Measurements from ENCODE around the gene PPARA. TPM values are rescaled to one million over a fixed set of nuclear protein-coding genes. Genes with fewer than 3 reads are reported as not detected.

PPARA gene
- total RNA-seq, 1 experiment from 2014 or later: 14.5 TPM

GRCh38 chr22:46156031-46156430 lies 5.7 kb downstream of the PPARA start:
- ChIA-PET RAD21 (ENCODE audit: low non-redundant PET in 1 of 2, low total read pairs in 2 of 2, uncharacterized antibody in 2 of 2, unreplicated experiment in 2 of 2) (no interaction called here), CTCF (interaction anchor here (1.0 kb wide), 1 partner anchor 212 kb away, joined by 3 read pairs; no protein-coding TSS in a partner anchor), POLR2A (no interaction called here)
- intact Hi-C loops (cut with micrococcal nuclease): loop anchor here (10.0 kb wide), 1 partner anchor 89 kb away; no protein-coding TSS in a partner anchor
- Histone ChIP-seq H3K4me1 (ENCODE audit: control insufficient read depth in 1 of 2, insufficient read depth in 2 of 2, low read length in 2 of 2) (peaks cover 19 to 31% of the 10 kb centered on the region in 2 experiments), H3K27ac (ENCODE audit: low read depth, low read length) (no peak overlapping the region), H3K9me2 (ENCODE audit: insufficient read depth) (no peaks in the 10 kb centered on the region), H3K9ac (ENCODE audit: low read length) (no peak overlapping the region), H3K79me2 (ENCODE audit: insufficient read depth, low read length) (no peaks in the 10 kb centered on the region), H3K9me3 (ENCODE audit: control insufficient read depth in 1 of 2, insufficient read depth in 1 of 2, low read depth in 1 of 2, low read length in 2 of 2) (no peaks in the 10 kb centered on the region), H3K27me3 (ENCODE audit: insufficient read depth, low read length) (no peaks in the 10 kb centered on the region), H3K4me3 (replicated peaks in 1 of 2; ENCODE audit: low read depth in 1 of 2, low read length in 2 of 2) (no peak overlapping the region), H3K4me2 (ENCODE audit: low read length) (no peak overlapping the region), H4K20me1 (ENCODE audit: insufficient read depth) (no peaks in the 10 kb centered on the region), H3K36me3 (ENCODE audit: control insufficient read depth in 1 of 2, insufficient read depth in 2 of 2, low read length in 2 of 2) (0 out of 4 replicates have a peak, but pooled peaks cover 0 to 2% of the 10 kb centered on the region in 2 experiments), H2AFZ (ENCODE audit: low read depth, low read length, poor library complexity, severe bottlenecking) (no peak overlapping the region)
- no peak for TF ChIP-seq SRF (IDR thresholded peaks at IDR 0.05; ENCODE audit: low read depth)
- TF ChIP-seq POLR2AphosphoS5 (IDR thresholded peaks at IDR 0.05; ENCODE audit: low read depth, low read length): no peak
- TF ChIP-seq ZBTB33 (IDR thresholded peaks at IDR 0.05; ENCODE audit: extremely low read depth, insufficient replicate concordance, low read length): no peak
- TF ChIP-seq YY1 (IDR thresholded peaks at IDR 0.05; ENCODE audit: extremely low read depth, insufficient replicate concordance, low read depth, low read length): no peak
- TF ChIP-seq CBX3 (IDR thresholded peaks at IDR 0.05; ENCODE audit: low read depth): no peak
- TF ChIP-seq POLR2A (IDR thresholded peaks at IDR 0.05; ENCODE audit: borderline replicate concordance, extremely low read depth, insufficient read depth, insufficient read length): no peak
- TF ChIP-seq MAX (IDR thresholded peaks at IDR 0.05): no peak
- no peak for TF ChIP-seq REST (IDR thresholded peaks at IDR 0.05; ENCODE audit: low read depth)
- TF ChIP-seq TCF7L2 (IDR thresholded peaks at IDR 0.05; ENCODE audit: borderline replicate concordance, extremely low read depth, insufficient read depth, insufficient read length): no peak
- TF ChIP-seq ELF1 (IDR thresholded peaks at IDR 0.05; ENCODE audit: borderline replicate concordance, low read depth): no peak
- TF ChIP-seq CEBPB (IDR thresholded peaks at IDR 0.05; ENCODE audit: low read depth): no peak
- no peak for TF ChIP-seq ZFX (IDR thresholded peaks at IDR 0.05)
- no peak for TF ChIP-seq SP1 (IDR thresholded peaks at IDR 0.05; ENCODE audit: low read depth)
- DNase-seq (ENCODE audit: low read depth, low spot score): no peak
- BruUV-seq (replicated peaks): no TSS peak
- ATAC-seq: no peak
